Mesothelial cell of epicardium (in vitro differentiated cells): ENCODE data around the gene RBM19. TPM values are rescaled to one million over a fixed set of nuclear protein-coding genes. Genes with fewer than 3 reads are reported as not detected.

Source experiments
- DNase-seq, 2 experiments: peaks; one replicate each; pipeline ENCODE4 v3.0.0; 2021; ENCODE audit warnings: low spot score in 2 of 2; ENCODE audit not compliant: unreplicated experiment in 2 of 2
- H3K27ac Mint-ChIP-seq: 2 replicates; pipeline ENCODE4 v1.8.0; 2021; ENCODE audit warnings: mixed read lengths
- H3K27me3 Mint-ChIP-seq: 2 replicates; pipeline ENCODE4 v1.8.0; 2021; ENCODE audit warnings: low read depth, mixed read lengths
- H3K36me3 Mint-ChIP-seq: 2 replicates; pipeline ENCODE4 v1.8.0; 2021; ENCODE audit warnings: mixed read lengths
- H3K4me1 Mint-ChIP-seq: 2 replicates; pipeline ENCODE4 v1.8.0; 2021; ENCODE audit warnings: mixed read lengths
- H3K4me3 Mint-ChIP-seq: 2 replicates; pipeline ENCODE4 v1.8.0; 2021; ENCODE audit warnings: mild to moderate bottlenecking, moderate library complexity, mixed read lengths
- H3K9me3 Mint-ChIP-seq: 2 replicates; pipeline ENCODE4 v1.8.0; 2021; ENCODE audit warnings: mixed read lengths
- total RNA-seq: library from RNA; stranded (reverse); gene quantifications from 3 replicates; pipeline ENCODE4 v1.2.1, GENCODE V29; 2021
- TF ChIP-seq, protein P1 (sequence below): fragments of 200-600 bp; sonication (generic); IDR thresholded peaks from one replicate; pipeline ENCODE4 v1.5.0; 2021; ENCODE audit warnings: antibody characterized with exemption; ENCODE audit not compliant: unreplicated experiment

RBM19 gene
- total RNA-seq, 1 donor from 2014 or later: 43.4 TPM

DNA sequence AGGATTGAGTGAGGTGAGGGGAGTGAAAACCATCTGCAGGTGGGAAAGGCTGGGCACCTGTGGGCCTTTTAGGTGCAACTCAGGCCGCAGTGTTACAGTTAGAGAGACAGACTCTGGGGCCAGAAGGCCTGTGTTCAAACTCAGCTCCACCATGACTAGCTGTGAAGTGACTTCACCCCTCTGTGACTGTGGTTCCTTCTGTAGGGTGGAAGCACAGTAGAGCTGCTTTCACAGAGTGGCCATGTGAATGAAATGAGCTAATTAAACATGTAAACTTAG is 25.0 kb downstream of the RBM19 start:
- no peak overlapping the region for H3K27ac Mint-ChIP-seq
- H3K27me3 Mint-ChIP-seq: no peaks in the 10 kb centered on the region
- peaks cover 37% of the 10 kb centered on the region for H3K36me3 Mint-ChIP-seq
- TF ChIP-seq, protein P1, sequence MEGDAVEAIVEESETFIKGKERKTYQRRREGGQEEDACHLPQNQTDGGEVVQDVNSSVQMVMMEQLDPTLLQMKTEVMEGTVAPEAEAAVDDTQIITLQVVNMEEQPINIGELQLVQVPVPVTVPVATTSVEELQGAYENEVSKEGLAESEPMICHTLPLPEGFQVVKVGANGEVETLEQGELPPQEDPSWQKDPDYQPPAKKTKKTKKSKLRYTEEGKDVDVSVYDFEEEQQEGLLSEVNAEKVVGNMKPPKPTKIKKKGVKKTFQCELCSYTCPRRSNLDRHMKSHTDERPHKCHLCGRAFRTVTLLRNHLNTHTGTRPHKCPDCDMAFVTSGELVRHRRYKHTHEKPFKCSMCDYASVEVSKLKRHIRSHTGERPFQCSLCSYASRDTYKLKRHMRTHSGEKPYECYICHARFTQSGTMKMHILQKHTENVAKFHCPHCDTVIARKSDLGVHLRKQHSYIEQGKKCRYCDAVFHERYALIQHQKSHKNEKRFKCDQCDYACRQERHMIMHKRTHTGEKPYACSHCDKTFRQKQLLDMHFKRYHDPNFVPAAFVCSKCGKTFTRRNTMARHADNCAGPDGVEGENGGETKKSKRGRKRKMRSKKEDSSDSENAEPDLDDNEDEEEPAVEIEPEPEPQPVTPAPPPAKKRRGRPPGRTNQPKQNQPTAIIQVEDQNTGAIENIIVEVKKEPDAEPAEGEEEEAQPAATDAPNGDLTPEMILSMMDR: no peak
- no peaks in the 10 kb centered on the region for H3K9me3 Mint-ChIP-seq
- no peaks in the 10 kb centered on the region for H3K4me1 Mint-ChIP-seq
- DNase-seq: no peak
- H3K4me3 Mint-ChIP-seq: no peak overlapping the region

DNA sequence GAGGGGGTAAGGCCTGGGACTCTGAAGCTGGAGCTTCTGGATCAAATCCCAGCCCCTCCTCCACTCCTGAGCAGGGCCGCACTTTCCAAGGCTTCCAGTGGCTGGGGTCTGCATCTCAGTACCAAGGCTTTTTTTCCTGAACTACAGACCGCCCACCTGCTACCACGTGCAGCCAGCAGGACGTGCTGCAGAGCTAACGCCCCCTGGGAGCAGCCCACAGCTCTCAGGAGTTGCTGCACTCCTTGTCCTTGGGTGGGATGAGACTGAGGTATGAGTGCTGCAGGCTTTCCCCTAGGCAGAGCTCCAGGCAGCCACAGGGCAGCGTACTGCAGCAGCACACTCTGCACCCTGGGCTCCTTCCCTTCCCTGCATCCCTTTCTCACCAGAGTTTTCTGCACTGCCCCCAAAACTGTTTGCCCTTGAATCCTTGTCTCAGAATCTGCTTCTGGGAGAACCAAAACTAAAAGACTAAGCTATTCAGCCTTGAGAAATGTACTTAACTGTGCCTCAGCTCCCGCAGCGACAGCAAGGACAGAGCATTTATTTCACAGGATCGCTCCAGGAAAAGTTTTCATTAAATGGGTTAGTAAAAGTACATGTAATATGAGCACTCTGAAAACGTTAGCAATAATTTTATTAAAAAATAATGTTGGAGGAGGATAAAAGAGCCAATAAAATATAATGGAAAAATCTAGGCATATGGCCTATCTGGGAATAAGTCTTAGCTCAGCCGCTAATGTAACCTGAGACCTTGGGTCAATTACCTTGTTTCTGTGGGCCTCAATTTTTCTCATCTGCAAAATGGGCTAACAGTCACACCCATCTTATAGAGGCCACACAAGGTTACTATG is 25.5 kb downstream of the RBM19 start:
- Mint-ChIP-seq H3K27me3 (no peaks in the 10 kb centered on the region), H3K27ac (no peak overlapping the region), H3K36me3 (peaks cover 39% of the 10 kb centered on the region), H3K9me3 (no peaks in the 10 kb centered on the region), H3K4me3 (no peak overlapping the region), H3K4me1 (no peaks in the 10 kb centered on the region)
- DNase-seq: no peak
- TF ChIP-seq, protein P1: no peak

DNA sequence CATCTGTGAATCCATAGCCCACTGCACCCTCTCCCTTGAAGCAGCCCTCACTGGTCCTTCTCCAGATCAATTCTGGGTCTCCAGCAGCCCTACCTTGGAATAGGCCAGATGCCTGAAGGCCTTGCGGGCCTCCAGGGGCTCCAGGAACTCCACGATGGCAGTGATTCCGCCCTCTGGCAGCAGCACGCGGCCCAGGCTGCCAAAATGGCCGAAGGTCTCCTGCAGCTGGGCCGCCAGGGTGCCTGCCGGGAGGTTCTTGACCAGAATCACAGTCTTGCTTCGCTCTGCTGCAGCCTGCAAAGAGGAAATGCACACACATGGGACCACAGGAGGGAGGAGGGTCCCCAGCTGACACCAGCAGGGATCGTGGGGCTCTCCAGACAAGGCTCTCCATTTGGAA is 26.3 kb downstream of the RBM19 start:
- no peaks in the 10 kb centered on the region for H3K9me3 Mint-ChIP-seq
- no peak for DNase-seq
- no peaks in the 10 kb centered on the region for H3K4me1 Mint-ChIP-seq
- TF ChIP-seq, protein P1: no peak
- no peaks in the 10 kb centered on the region for H3K27me3 Mint-ChIP-seq
- H3K27ac Mint-ChIP-seq: no peak overlapping the region
- no peak overlapping the region for H3K4me3 Mint-ChIP-seq
- peaks cover 37% of the 10 kb centered on the region for H3K36me3 Mint-ChIP-seq

DNA sequence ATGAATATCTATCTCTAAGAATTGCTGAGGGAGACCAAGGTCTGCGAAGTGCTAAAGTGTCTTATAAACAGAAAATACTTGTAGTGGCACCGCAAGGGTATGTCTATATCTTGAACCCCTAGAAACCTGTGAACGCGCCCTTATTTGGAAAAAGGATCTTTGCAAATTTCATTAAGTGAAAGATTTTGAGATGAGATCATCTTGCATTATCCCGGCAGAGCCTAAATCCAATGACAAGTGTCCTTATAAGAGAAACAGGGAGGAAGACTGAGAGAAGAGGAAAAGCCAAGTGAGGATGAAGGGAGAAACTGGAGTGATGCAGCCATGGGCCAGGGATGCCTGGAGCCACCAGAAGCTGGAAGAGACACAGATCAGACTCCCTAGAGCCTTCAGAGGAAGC is 27.7 kb downstream of the RBM19 start:
- Mint-ChIP-seq H3K9me3 (no peaks in the 10 kb centered on the region), H3K36me3 (peaks cover 37% of the 10 kb centered on the region), H3K27ac (no peak overlapping the region), H3K4me1 (no peaks in the 10 kb centered on the region), H3K27me3 (no peaks in the 10 kb centered on the region), H3K4me3 (no peak overlapping the region)
- TF ChIP-seq, protein P1: no peak
- no peak for DNase-seq

DNA sequence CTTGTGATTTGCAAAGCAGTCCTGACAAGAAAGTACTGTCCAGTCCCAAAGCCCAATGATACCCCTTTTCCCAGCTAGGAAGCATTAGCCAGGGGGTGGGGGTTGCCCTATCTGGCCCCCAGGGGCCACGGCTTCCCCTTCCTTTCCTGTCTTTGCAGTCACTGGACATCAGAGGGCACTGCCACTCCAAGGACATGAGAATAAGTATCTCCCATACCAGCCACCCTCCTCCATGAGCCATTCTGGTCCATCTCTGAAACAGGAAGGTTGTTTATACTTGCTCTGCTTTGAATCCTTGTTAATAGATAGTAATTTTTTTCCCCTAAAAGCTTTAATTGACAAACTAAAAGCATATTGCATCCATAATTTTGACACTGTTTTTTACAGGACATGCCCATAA is 29.7 kb downstream of the RBM19 start:
- Mint-ChIP-seq H3K4me1 (peaks cover 9% of the 10 kb centered on the region), H3K27ac (no peak overlapping the region), H3K9me3 (no peaks in the 10 kb centered on the region), H3K4me3 (no peak overlapping the region), H3K36me3 (peaks cover 35% of the 10 kb centered on the region), H3K27me3 (no peaks in the 10 kb centered on the region)
- TF ChIP-seq, protein P1: no peak
- DNase-seq: no peak
